C4-2B (cell line): ENCODE measurements around the gene MCFD2.

Experiments used
- H3K27ac ChIP-seq: fragments of 450-650 bp; 2 replicates; pipeline ENCODE4 v1.5.1; 2017
- CTCF ChIP-seq: fragments of 450-650 bp; conservative IDR thresholded peaks from 2 replicates; pipeline ENCODE4 v1.5.1; 2017; ENCODE audit warnings: mild to moderate bottlenecking
- ZFX ChIP-seq: fragments of 450-650 bp; IDR thresholded peaks from 2 replicates; pipeline ENCODE4 v1.6.1; 2017

The MCFD2 gene

GRCh38 chr2:46866770-46867246 lies 48.8 kb downstream of the MCFD2 start:
- peak overlapping the region; percentile 73 for H3K27ac ChIP-seq
- TF ChIP-seq ZFX: no peak
- TF ChIP-seq CTCF: no peak

- no peak for TF ChIP-seq ZFX
- no peak for TF ChIP-seq CTCF
- H3K27ac ChIP-seq: peak overlapping the region; percentile 73
Measured at GRCh38 chr2:46865181-46865970, 50.2 kb downstream of the MCFD2 start.

- H3K27ac ChIP-seq: no peak overlapping the region
- TF ChIP-seq CTCF (no peak), ZFX (no peak)
Measured at GRCh38 chr2:46863882-46864281, 51.7 kb downstream of the MCFD2 start.

GRCh38 chr2:46862514-46862913 lies 53.1 kb downstream of the MCFD2 start:
- no peak for TF ChIP-seq ZFX
- TF ChIP-seq CTCF: no peak
- H3K27ac ChIP-seq: no peak overlapping the region

GRCh38 chr2:46861916-46862315 lies 53.7 kb downstream of the MCFD2 start:
- no peak for TF ChIP-seq ZFX
- TF ChIP-seq CTCF: no peak
- H3K27ac ChIP-seq: no peak overlapping the region

GRCh38 chr2:46859482-46859881 lies 56.1 kb downstream of the MCFD2 start:
- H3K27ac ChIP-seq: no peak overlapping the region
- TF ChIP-seq CTCF (no peak), ZFX (no peak)

GRCh38 chr2:46858702-46859090 lies 56.9 kb downstream of the MCFD2 start:
- TF ChIP-seq CTCF: no peak
- TF ChIP-seq ZFX: no peak
- no peak overlapping the region for H3K27ac ChIP-seq
